ENCODE measurements around the gene DOCK10.

DOCK10 gene

GRCh38 chr2:225040856-225041206 lies 1.4 kb downstream of the DOCK10 start:
- DNase-seq: no peak

- DNase-seq: no peak
Measured at GRCh38 chr2:225040142-225040541, 2.1 kb downstream of the DOCK10 start.

DNA sequence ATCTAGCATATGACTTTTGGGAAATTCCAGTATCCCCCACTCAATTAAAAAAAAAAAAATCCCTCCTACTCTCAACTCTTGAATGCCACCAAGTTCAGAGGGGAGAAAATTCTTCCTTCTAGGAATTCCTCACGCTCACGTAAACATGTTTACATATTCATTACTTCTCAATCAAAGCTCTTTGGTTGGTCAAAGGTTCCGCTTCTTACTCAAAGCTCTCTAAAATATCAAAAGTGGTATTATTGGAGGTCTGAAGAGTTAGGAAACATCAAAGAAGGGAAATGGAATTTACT lies 4.1 kb downstream of the DOCK10 start:
- no peak for DNase-seq

- no peak for DNase-seq
Measured at GRCh38 chr2:225037415-225038230, 4.6 kb downstream of the DOCK10 start.

DNA sequence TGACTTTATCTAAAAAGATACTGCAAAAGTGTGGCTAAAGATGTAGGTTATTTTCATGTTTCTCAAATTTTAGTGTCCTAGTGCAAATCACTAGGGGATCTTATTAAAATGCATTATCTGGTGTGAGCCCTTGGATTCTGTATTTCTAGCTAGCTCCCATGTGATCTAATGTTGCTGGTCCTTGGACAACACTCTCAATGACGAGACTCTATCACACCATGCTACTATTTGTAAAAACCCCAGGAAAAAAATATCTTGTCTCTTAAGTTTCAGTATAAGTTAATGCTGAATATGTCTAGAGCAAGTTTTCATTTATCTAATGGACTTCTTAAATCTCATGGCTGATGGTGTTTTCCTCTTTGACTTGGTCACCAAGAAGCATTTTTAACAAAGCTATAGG lies 5.8 kb downstream of the DOCK10 start:
- no peak for DNase-seq

DNA sequence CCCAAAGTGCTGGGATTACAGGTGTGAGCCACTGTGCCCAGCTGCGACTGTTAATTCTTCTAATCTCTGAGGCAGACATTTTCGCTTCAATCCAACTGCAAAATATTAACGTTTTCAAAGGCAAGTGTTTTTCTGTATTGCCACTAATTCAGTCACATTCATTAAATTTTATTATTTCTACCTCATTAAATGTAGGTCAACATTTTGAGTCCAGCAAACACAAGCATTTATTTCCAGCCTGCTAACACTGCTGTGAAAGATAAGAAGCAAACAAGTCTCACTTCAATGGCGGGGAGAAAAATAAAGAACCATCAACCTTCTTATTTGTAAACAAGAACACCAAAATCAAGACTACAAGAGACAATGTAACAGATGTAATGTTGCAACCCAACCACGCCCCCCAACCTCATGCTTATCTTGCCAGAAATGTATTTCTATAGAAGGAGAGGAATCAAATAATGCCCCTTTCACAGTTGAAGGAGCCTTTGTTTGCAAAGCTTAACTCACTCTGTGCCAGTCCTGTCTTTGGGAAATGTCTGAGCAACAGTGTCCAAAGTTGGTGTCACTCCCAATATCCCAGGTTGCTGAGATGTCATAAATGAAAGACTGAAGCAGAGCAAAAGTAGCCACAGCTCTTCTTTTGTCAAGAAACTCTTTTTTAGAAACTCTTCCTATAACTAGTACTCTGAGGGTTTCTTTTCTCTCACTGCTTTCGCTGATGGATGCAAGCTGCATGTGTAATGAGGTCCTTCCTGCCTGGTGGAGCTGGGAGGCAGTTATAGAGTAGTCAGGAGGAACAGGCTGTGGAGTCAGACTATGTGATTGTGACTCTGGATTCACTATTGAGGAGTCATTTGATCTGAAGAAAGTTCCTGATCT lies 8.6 kb downstream of the DOCK10 start:
- DNase-seq: no peak

DNA sequence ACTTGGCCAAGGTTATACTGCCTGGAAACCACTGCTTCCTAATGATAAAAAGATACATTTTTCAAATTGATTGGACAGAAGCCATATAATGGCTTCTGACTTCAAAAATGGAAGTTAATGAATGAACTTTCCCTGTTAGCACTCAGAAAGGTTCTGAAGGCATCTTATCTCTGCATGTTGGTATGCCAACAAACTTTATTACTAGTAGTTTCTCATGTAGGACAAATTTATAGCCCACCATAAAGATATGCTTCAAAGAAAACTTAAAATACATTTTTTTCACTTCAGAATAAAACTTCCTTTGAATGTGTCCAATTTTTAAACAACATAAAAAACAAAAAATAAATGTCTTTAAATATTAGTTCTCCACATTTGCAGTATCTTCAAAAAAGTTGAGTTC lies 10.0 kb downstream of the DOCK10 start:
- no peak for DNase-seq

GRCh38 chr2:225031599-225031998 lies 10.7 kb downstream of the DOCK10 start:
- DNase-seq: no peak

- no peak for DNase-seq
Measured at GRCh38 chr2:225030893-225031292, 11.4 kb downstream of the DOCK10 start.

DNA sequence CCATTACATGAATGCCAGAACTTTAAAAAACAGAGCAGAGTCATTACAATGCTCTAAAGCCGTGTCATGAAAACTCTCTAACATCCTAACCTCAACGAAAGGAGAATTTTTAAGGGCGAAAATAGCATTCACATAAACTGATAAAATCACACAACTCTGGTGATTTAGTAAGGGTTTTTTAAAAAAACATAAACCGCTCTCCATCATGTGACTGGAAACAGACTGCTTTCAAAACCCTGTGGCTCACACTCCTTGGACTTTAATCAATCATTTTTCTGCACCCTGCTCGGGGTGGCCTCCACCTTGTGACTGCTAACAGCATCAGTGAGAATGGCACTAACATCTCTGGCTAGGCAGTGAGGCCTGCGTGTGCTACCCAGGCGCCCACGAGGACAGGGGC lies 12.1 kb downstream of the DOCK10 start:
- DNase-seq: no peak

DNA sequence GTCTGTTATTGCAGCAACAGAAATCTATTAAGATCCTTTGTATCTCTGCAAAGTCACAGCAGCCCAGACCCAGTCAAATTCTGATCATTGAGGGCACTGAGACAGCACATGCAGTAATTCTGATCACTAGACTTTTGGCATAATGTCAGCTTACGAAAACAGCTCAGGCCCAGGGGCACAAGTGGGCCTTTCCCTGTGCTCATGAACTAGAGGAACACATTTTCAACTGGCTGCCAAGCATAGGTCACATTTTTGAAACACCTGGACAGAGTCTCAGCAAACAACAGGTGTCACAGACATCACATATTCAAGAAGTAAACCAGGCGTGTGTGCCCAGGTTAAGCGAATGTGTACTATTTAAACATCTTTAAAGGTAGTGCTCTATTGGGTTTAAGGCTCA lies 13.7 kb downstream of the DOCK10 start:
- no peak for DNase-seq

- no peak for DNase-seq
Measured at GRCh38 chr2:225027061-225027762, 15.1 kb downstream of the DOCK10 start.

- no peak for DNase-seq
Measured at GRCh38 chr2:225025917-225026571, 16.2 kb downstream of the DOCK10 start.

DNA sequence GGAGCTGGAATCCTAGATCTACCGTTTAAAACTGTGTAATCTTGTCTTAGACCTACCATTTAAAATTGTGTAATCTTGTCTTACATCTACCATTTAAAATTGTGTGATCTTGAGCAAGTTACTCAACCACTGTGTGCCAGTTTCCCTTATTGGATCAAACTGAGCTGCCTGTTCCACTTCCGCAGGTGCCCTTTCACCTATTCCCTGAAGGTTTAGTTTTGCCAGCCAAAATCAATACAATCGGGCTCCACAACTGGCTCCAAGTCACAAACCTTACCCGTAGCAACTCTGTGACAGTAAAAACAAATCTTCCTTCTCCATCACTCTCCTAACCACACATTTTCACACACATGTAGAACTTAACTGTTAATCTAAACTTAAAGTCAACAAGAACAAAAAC lies 20.1 kb downstream of the DOCK10 start:
- DNase-seq: no peak

GRCh38 chr2:225020168-225020849 lies 22.0 kb downstream of the DOCK10 start:
- no peak for DNase-seq

GRCh38 chr2:225019105-225019504 lies 23.2 kb downstream of the DOCK10 start:
- no peak for DNase-seq

DNA sequence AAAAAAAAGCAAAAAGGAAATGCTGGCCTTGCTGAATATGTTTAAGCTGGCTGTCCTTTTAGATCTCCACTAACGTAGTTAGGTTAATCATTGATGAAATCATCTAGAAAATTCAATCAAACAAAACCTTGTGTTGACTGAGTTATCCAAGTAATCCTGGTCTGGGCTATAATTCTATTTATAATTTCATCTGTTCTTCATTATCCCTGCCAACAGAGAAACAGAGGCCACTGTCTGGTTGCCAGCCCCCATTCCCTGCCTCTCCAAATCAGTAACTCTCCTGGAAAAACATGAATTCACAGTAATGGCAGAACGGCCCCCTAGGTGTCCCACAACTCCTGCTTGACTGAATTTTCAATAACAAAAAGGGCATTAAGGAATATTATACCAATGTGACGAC lies 24.6 kb downstream of the DOCK10 start:
- DNase-seq: no peak

DNA sequence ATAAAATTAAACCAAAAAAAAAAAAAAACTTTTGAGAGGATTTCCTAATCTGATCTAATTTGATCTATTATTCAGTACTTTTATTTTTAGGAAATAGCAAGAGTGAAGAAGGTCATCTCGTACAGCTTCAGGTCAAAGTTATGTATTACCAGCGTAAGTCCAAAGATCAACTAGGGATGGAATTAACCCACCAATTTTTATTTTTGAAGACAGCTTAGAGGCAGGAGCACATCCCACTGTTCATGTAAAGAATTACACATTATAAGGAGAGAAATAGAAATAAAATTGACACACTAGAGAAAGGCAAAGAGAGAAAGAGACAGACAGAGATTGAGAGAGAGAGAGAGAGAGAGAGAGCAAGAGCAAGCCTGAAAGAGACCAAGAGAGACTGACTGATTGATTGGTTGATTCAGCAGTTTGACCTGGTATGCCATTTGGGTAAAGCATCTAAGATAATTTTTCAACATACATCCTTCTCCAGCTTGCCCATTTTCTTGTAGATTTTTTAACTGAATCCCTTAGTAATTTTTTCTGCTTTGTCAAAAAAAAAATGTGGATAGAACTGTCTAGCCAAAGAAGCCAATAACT lies 25.1 kb downstream of the DOCK10 start:
- DNase-seq: no peak

DNA sequence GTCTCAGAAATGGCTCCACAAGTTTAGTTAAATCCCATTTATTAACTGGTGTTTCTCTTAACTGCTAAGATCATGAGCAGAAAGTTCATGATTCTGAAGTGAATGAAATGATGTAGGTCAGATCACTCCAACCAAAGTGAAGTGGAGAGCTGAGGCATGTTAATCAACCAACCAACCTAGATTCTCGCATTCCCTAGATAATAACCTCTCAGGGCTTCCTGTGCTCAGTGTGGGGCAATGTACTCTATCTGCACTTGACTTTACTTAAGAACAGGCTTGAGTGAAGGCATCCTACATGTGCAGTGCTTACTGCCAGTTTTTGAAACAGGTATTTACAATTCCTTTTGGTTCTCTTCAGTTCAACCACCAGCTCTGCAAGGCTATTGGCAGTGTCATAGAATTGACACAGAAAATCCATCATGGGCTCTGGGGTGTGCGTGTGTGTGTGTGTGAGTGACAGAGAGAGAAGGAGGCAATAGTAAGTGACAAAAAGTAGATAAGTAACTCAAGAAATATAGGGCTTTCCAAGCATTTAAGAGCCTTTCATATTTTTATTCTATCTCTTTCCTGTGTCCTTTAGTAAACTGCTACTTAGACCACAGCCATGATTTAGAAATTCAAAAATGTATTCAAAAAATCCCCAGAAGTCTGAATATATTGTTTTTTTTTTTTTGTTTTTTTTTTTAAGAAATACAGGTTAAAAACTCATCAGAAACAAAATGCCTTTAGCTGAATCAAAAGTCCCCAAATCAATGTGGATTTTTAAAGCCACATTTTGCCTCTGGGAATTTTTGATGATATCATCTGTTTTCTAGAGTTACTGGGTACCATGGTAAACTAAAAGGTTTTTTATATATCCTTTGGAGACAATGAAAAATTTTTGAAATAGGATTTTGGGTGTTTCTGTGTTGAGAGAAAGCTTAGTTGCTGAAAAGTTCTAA lies 28.6 kb downstream of the DOCK10 start:
- no peak for DNase-seq

GRCh38 chr2:225011585-225011984 lies 30.7 kb downstream of the DOCK10 start:
- no peak for DNase-seq

- DNase-seq: no peak
Measured at GRCh38 chr2:225010804-225011203, 31.5 kb downstream of the DOCK10 start.
